K562 (cell line): ENCODE results near the gene PQBP1. TPM values are rescaled to one million over a fixed set of nuclear protein-coding genes. Genes with fewer than 3 reads are reported as not detected.

ENCODE experiments used
- BRCA1 ChIP-seq, 2 experiments: fragments of 450-650 bp in 1 of 2; sonication (generic) in 1 of 2; formaldehyde crosslinking in 1 of 2; IDR thresholded peaks; 2 replicates each; pipeline versions ENCODE4 v1.5.0 to v1.6.1; 2017 to 2020; ENCODE audit warnings: mild to moderate bottlenecking in 1 of 2, missing genetic modification reagents in 1 of 2
- MYBL2 ChIP-seq, 2 experiments: fragments of 450-650 bp in 1 of 2; sonication (generic) in 1 of 2; formaldehyde crosslinking in 1 of 2; IDR thresholded peaks; 2 replicates each; pipeline versions ENCODE4 v1.6.1 to v1.8.1; 2017 to 2022; ENCODE audit warnings: borderline replicate concordance in 1 of 2, inconsistent platforms in 1 of 2, low read depth in 1 of 2, mild to moderate bottlenecking in 1 of 2, missing genetic modification reagents in 1 of 2, moderate library complexity in 1 of 2
- PHTF2 ChIP-seq: fragments of 250-450 bp; sonication (Bioruptor Pico); IDR thresholded peaks from 2 replicates; pipeline ENCODE4 v1.5.0; 2021; ENCODE audit warnings: mild to moderate bottlenecking
- ZBTB1 ChIP-seq: sonication (generic); formaldehyde crosslinking; IDR thresholded peaks from 2 replicates; pipeline ENCODE4 v1.8.1; 2023; ENCODE audit warnings: missing genetic modification reagents, low read depth, mild to moderate bottlenecking, borderline replicate concordance
- ZC3H11A ChIP-seq: IDR thresholded peaks from 2 replicates; pipeline ENCODE4 v1.6.1; 2012; ENCODE audit warnings: low read depth, low read length, improper control_type of control experiment
- ZNF347 ChIP-seq: fragments of 450-650 bp; formaldehyde crosslinking; IDR thresholded peaks from 2 replicates; pipeline ENCODE4 v1.4.0; 2020; ENCODE audit warnings: low read depth, mild to moderate bottlenecking, moderate library complexity
- polyA plus RNA-seq, 8 experiments: library from polyadenylated mRNA; depleted of rRNA in 4 of 8; stranded (reverse) in 5 of 8; unstranded in 3 of 8; fragments of >200 nt; fragmentation: Nextera tagmentation in 2 of 8; fragmentation: Illumina TruSeq in 1 of 8; extraction: Ambion mirVana in 2 of 8; extraction: Trizol in 1 of 8; gene quantifications; 2 replicates each; pipeline versions ENCODE4 v1.2.1 to v1.2.3, GENCODE V29; 2011 to 2014; ENCODE audit warnings: inconsistent platforms in 1 of 8, missing spikeins in 1 of 8
- total RNA-seq, 7 experiments: library from RNA; depleted of rRNA in 6 of 7; stranded (reverse); fragments of >200 nt in 6 of 7; fragmentation: Illumina TruSeq in 2 of 7; extraction: Trizol in 2 of 7; gene quantifications; 2 replicates each; pipeline versions ENCODE4 v1.2.1 to v1.2.3, GENCODE V29; 2011 to 2021; ENCODE audit warnings: low replicate concordance in 1 of 7
- TF ChIP-seq, protein P1 (sequence below): fragments of 450-650 bp; IDR thresholded peaks from 2 replicates; pipeline ENCODE4 v1.7.0; 2016; ENCODE audit warnings: borderline replicate concordance
- TF ChIP-seq, protein P2 (sequence below), 2 experiments: fragments of 450-650 bp; conservative IDR thresholded peaks; 2 replicates each; pipeline ENCODE4 v1.6.1; 2017; ENCODE audit warnings: mild to moderate bottlenecking in 2 of 2, moderate library complexity in 2 of 2
- TF ChIP-seq, protein P3 (sequence below), 2 experiments: fragments of 450-650 bp; IDR thresholded peaks; 2 replicates each; pipeline ENCODE4 v1.6.1; 2016; ENCODE audit warnings: mild to moderate bottlenecking in 2 of 2, borderline replicate concordance in 1 of 2, low read depth in 1 of 2, moderate library complexity in 1 of 2

The PQBP1 gene
- total and polyA plus RNA-seq, 9 of the 15 experiments (the other 6 are each of a cell fraction or from before 2014, with no cell fraction given) = 41.3 to 262 (median 112) TPM

DNA sequence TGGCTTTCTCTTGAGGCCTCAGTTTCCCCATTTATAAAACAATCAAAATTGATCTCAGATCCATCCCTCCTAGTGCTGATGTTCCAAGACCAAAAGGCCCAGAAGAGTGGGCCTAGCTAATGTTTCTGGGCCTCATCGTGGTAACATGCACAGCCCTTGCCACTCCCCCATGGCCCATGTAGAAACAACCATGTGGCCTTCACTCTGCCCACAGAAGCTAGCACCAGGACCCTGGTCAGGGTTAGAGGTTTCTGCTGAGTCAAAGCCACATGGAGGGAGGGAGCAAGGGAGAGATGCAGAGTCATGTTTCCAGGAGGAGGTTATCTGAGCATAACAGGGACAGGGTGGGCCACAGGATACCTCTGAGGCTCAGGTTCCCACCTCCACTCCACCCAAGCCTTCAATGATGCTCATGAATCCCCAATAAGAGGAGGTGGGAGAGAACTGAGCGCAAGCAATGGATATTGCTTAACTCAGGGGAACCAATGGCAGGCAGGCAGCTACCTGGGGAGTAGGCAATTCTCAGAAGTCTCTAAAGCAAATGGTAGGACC lies 42.8 kb downstream of the PQBP1 start (continued):
- TF ChIP-seq BRCA1 (IDR thresholded peaks at IDR 0.05) (no peak), BRCA1 (CRISPR knock-in tag; IDR thresholded peaks at IDR 0.05) (no peak), ZBTB1 (CRISPR knock-in tag) (no peak), MYBL2 (IDR thresholded peaks at IDR 0.05; ENCODE audit: low read depth) (no peak), MYBL2 (CRISPR knock-in tag; IDR thresholded peaks at IDR 0.05; ENCODE audit: borderline replicate concordance) (no peak), PHTF2 (CRISPR knock-in tag) (no peak), ZC3H11A (no peak), ZNF347 (CRISPR knock-in tag) (no peak)
- TF ChIP-seq, protein P1, sequence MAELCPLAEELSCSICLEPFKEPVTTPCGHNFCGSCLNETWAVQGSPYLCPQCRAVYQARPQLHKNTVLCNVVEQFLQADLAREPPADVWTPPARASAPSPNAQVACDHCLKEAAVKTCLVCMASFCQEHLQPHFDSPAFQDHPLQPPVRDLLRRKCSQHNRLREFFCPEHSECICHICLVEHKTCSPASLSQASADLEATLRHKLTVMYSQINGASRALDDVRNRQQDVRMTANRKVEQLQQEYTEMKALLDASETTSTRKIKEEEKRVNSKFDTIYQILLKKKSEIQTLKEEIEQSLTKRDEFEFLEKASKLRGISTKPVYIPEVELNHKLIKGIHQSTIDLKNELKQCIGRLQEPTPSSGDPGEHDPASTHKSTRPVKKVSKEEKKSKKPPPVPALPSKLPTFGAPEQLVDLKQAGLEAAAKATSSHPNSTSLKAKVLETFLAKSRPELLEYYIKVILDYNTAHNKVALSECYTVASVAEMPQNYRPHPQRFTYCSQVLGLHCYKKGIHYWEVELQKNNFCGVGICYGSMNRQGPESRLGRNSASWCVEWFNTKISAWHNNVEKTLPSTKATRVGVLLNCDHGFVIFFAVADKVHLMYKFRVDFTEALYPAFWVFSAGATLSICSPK = no peak
- TF ChIP-seq, protein P2, sequence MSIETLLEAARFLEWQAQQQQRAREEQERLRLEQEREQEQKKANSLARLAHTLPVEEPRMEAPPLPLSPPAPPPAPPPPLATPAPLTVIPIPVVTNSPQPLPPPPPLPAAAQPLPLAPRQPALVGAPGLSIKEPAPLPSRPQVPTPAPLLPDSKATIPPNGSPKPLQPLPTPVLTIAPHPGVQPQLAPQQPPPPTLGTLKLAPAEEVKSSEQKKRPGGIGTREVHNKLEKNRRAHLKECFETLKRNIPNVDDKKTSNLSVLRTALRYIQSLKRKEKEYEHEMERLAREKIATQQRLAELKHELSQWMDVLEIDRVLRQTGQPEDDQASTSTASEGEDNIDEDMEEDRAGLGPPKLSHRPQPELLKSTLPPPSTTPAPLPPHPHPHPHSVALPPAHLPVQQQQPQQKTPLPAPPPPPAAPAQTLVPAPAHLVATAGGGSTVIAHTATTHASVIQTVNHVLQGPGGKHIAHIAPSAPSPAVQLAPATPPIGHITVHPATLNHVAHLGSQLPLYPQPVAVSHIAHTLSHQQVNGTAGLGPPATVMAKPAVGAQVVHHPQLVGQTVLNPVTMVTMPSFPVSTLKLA (conservative IDR thresholded peaks at IDR 0.05) = peak; percentile 82 to 92
- TF ChIP-seq, protein P3, sequence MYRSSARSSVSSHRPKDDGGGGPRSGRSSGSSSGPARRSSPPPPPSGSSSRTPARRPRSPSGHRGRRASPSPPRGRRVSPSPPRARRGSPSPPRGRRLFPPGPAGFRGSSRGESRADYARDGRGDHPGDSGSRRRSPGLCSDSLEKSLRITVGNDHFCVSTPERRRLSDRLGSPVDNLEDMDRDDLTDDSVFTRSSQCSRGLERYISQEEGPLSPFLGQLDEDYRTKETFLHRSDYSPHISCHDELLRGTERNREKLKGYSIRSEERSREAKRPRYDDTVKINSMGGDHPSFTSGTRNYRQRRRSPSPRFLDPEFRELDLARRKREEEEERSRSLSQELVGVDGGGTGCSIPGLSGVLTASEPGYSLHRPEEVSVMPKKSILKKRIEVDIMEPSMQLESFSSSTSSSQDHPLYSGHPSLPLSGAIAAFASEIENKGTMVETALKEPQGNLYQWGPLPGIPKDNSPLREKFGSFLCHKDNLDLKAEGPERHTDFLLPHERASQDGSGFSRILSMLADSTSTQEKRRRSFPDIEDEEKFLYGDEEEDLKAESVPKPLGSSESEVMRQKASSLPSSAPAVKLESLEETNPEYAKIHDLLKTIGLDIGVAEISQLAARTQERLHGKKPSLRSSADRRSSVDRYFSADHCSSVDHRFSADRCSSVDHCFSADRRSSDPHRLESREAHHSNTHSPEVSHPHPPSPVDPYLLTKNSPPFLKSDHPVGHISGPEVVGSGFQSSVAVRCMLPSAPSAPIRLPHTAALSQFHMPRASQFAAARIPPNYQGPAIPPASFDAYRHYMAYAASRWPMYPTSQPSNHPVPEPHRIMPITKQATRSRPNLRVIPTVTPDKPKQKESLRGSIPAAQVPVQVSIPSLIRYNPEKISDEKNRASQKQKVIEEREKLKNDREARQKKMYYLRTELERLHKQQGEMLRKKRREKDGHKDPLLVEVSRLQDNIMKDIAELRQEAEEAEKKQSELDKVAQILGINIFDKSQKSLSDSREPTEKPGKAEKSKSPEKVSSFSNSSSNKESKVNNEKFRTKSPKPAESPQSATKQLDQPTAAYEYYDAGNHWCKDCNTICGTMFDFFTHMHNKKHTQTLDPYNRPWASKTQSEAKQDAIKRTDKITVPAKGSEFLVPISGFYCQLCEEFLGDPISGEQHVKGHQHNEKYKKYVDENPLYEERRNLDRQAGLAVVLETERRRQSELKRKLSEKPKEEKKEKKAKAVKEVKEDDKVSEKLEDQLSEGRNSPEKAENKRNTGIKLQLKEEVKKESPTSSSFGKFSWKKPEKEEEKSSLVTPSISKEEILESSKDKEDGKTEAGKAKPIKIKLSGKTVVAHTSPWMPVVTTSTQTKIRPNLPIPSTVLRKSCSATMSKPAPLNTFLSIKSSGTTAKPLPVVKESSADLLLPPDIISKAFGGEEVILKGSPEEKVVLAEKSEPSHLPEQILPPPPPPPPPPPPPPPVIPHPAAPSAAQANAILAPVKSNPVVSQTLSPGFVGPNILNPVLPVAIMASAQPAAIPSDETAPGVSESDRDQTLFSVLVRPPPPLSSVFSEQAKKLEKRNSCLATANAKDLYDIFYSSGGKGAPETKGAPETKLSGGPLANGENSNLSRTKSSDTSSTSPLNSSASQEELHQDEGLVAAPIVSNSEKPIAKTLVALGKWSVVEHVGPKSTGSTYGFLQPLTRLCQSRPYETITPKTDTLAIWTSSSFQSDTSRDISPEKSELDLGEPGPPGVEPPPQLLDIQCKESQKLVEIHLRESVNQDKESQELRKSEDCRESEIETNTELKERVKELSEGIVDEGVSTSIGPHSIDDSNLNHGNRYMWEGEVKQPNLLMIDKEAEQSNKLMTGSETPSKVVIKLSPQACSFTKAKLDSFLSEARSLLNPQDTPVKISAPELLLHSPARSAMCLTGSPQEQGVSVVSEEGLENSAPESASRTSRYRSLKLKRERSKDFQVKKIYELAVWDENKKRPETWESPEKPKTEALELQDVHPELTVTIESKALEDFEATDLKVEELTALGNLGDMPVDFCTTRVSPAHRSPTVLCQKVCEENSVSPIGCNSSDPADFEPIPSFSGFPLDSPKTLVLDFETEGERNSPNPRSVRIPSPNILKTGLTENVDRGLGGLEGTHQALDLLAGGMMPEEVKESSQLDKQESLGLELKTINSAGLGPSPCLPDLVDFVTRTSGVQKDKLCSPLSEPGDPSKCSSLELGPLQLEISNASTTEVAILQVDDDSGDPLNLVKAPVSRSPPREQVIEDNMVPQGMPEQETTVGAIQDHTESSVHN (IDR thresholded peaks at IDR 0.05; ENCODE audit: borderline replicate concordance in 1 of 2, low read depth in 1 of 2) = no peak
